Cerebellar cortex (tissue), 1 donor: Measurements from ENCODE around the gene DIP2C.
A peak's percentile ranks its signal among the peaks of the same experiment; 100 is the strongest.
"Not testable (repeated sequence)": the region's sequence is repeated elsewhere in the genome, so short reads cannot be mapped to it uniquely, and the experiment has no call there.

Source experiments
- DNase-seq: peaks from one replicate; pipeline ENCODE4 v3.0.0-alpha.2; 2015; ENCODE audit warnings: low spot score

The DIP2C gene

GRCh38 chr10:532331-532730 lies 157.1 kb downstream of the DIP2C start:
- not testable (repeated sequence) for DNase-seq

- no peak for DNase-seq
These were observed 157.9 kb downstream of the DIP2C start for GRCh38 chr10:531541-531940.

- no peak for DNase-seq
These were observed 158.8 kb downstream of the DIP2C start for GRCh38 chr10:530717-531116.

DNA sequence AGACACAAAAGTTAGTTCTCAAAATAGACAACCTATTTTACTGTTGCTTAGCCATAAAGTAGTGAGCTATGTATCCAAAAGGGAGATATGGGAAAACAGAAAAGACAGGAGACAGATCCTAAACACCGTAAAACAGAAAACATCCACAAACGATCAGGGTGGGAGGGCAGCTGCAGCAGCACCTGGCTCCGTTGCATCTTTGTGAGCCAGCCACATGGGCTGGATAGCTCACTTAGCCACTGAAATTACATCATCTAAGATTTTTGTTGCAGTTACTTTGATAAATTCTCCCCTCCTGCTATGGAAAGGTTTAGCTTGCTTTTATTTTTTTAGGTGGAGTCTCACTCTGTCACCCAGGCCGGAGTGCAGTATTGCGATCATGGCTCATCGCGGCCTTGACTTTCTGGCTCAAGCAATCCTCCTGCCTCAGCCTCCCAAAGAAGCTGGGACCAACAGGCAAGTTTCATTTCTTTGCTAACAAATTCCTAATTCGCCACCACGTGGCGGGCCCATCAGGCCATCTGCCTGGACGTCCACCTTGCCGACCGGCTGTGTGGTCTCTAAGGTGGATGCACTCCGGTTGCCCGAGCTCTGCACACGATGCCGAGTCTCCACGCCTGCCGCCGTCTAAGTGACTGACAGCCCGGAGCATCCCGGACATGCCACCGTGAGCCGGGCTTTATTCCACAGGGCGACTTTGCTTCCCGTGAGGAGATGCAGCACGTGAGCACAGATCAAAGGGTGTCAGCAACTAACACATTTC lies 159.8 kb downstream of the DIP2C start:
- no peak for DNase-seq

- DNase-seq: peak; percentile 28
These were observed 161.0 kb downstream of the DIP2C start for GRCh38 chr10:528173-529165.

DNA sequence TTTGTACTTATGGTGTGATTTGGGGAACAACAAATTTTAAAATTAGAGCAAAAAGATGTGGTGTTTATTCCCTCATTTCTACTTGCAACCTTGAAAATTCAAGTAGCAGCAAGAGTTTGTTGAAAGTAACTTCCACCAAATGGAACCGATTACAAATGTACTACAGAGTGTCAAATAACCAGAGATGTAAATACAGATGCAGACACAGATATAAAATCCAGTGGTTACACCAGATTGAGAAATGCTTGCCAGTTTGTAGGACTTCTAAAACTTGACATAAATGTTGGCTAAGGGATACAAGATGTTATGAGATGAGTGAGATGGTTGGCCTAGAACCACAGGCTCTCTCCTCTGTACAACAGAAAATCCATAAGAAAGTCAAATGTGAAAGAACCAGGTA lies 162.1 kb downstream of the DIP2C start:
- no peak for DNase-seq

DNA sequence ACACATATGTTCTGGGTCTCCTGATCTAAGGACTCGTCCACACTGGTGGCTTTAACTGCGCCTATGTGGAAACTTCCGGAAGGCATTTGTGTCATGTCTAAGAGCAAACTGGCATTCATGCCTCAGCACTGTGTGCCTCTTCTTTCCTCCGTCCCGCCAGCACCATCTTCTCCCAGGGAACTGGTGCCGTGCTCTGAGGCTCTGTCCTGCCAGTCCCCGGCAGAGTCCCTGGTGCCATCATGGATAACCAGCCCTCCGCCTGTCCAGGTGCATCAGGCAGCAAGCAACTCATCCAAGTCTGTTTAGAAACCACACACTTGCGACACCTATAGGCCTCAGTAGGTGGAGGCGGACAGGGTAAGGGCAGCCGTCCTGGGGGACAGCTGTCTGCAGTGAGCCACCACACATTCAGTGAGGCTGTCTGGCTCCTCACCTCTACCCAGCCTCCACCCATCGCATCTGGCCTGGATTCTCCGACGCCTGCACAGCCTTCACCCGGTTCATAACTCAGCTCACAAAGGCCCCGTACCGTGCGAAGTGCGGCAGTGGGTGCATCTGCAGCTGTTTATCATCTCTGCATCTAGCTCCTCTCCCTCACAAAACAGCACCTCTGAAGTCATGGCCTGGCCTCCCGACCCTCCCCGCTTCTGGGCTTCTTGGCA lies 162.7 kb downstream of the DIP2C start:
- DNase-seq: no peak

DNA sequence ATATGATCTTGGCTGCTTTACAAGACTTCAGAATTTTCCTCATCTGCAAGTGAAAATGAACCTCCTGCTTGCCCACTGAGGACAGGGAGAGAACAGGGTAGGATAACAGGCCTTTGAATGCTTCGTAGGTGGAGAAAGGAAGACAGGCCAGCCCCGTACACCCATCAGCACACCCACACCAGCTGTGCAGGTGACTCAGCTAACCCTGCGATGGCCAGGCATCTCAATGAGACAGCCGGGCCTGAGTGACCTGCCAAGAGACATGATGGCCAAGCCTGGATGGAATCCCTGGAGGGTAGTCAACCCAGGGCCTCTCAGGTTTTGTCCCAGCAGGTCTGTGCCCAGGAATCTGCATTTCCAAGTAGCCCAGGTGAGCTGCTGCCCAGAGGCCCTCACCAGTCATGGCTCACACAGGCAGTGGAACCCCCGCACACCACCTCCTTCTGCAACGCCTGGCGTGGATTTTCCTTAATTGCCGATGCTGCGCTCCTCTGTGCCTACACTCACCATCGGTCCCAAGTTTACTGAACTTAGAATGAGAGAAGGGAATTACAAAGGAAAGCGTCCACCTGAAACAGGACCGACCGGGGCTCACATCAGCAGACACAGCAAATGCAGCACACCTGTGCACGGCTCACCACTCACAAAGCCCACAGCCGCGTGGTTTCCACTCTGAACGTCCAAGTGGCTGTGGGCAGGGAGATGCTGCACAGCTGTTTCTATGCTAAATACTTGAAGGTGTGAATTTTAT lies 163.7 kb downstream of the DIP2C start:
- DNase-seq: no peak

- DNase-seq: no peak
These were observed 165.5 kb downstream of the DIP2C start for GRCh38 chr10:523925-524324.

GRCh38 chr10:522350-522749 lies 167.1 kb downstream of the DIP2C start:
- no peak for DNase-seq

DNA sequence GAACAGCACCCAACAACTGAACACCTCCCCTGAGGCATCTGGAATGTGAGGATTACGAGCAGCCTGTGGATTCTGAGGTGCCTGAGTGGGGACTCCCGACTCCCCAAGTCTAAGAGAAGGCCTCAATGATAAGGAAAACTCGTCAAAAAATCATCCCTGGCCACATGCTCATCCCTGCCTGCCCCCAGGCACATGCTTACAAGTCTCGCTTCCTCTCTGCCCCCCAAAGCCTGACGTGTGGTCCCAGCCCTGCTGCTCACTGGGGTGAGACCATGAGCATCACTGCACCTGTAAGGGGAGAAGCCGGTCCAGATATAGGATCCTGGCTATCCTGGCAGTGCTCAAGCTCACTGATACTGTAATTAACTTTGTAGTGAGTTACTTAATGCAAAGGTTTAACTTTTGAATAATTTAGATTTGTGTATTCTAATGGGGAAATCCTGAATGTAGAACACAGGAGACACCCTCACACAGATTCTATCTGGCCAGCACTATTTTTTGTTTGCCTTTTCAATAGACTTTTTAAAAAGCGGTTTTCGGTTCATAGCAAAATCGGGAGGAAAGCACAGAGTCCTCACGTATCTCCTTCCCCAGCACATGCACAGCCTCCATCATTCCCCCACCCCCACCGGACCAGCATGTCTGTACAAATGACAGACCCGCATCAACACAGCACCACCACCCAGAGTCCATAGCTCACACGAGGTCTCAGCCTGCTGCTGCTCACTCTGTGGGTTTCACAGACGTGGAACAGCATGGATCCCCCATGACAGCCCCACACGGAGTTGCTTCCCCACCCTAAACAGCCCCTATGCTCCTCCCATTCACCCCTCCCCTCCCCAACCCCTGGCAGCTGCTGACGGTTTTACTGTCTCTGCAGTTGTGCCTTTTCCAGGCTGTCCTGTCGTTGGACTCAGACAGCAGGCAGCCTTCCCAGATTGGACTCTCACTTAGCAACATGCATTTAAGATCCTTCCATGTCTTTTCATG lies 167.9 kb downstream of the DIP2C start:
- no peak for DNase-seq

DNA sequence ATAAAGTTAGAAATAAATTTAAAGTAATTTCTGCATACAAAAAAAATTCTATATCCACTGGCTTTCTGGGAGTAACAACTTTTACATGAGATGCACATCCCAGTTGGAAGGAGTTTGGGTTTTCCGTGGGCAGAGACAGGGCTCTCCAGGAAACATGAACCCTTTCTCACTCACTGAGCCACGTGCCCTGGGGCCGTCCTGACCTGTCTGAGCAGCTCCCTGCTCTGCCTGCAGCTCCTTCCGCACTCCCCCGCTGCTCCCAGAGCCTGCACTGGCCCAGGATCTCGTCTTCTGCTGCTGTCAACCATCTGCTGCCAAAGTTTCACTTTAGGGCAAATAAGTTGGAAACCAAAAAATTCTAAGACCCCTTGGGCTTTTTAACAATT lies 169.1 kb downstream of the DIP2C start:
- no peak for DNase-seq

- DNase-seq: no peak
These were observed 169.6 kb downstream of the DIP2C start for GRCh38 chr10:519716-520401.

DNA sequence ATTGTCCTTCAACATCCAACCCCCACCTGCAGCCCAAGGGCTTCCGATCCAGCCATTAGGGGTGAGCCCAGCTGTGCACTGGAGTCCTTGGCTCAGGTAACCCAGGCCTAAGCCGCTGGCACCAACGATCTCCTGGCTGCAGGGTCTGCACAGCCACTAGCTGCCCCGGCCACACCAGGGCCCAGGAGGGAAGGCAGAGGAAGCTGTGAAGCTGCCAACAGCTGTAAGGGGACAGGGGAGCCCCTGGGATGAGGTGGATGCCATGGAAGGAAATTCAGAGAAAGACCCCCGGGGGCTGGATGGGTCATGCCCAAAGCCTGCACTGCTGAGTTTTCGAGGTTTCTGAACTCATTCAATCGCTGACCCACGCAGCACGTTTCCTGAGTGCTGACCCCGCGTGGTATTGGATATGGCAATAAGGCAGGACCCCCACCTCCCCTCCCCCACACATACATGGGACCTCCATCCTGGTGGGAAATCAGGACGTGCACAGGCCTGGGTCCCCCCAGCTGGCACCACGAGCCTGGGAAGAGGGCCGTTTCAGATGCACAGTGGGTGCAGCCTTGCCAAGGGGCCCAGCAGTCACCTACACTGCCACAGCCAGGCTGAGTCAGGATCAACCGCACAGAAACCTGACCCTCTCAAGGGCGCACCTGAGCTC lies 170.3 kb downstream of the DIP2C start:
- DNase-seq: no peak

DNA sequence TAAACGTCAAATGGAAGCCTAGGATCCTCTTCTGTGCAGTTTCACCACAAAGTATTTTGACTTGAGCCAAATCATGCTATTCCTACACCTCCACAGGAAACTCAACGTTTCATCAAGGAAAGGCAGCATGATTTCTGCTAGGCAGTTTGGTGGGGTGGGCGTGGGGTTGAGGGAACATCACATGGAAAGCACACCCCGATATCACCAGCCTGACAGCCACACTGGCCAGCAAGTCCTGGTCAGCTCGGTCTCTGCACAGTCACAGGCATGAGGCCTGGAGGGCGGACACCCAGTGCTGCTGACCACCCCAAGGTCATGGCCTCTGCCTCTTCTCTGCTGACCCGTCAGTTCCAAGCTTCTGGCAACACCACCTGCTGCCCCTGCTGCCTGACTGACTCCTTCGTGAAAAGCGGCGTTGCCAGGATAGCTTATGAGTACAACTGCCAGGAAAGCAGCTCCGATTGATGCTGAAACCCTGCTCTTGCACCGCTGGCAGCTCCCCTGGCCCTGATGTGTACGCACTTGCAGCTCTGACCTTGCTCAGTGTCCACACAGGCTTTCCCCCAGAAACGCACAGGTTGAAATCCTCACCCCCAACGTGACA lies 171.5 kb downstream of the DIP2C start:
- DNase-seq: no peak

- no peak for DNase-seq
These were observed 172.1 kb downstream of the DIP2C start for GRCh38 chr10:517241-517830.

DNA sequence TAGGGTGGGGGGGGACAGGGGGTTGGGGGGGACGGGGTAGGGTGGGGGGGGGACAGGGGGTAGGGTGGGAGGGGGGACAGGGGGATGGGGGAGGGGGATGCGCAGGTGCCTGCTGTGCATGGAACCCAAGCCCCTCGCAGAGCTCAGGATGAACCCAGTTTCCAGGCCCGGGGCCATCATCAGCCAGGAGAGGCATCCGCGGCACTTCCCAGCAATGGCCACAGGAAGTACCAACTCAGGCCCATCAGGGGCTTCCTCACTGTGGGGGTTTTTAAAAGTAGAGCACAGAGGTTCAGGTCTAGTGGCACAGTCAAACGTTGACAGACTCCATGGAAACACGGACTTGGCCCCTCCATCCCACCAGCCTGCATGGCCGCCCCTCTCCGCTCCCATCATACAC lies 172.7 kb downstream of the DIP2C start:
- DNase-seq: no peak

DNA sequence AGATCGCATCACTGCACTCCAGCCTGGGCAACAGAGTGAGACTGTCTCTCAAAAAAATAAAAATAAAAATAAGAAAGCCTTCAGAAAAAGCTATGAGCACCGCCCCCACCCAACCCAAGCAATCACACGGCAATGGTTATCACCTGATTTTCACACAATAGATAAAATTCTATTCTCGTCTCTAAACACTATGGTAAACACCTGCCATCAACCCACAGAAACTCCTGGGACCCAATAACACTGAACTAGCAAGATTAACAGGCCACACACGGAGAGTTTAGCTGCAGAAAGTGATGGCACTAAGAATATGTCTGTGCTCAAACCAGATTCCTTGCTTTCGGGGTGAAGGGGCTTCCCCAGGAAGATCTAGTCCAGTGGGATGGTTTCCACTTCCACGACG lies 173.8 kb downstream of the DIP2C start:
- DNase-seq: no peak
